Type B pancreatic cell (in vitro differentiated cells): ENCODE data around the gene NT5DC2. TPM values are rescaled to one million over a fixed set of nuclear protein-coding genes. Genes with fewer than 3 reads are reported as not detected.

Experiments used
- DNase-seq: peaks from one replicate; pipeline ENCODE4 v3.0.0; 2021; ENCODE audit warnings: mixed read lengths; ENCODE audit not compliant: unreplicated experiment; ENCODE audit errors: extremely low spot score
- H3K27ac Mint-ChIP-seq: 2 replicates; pipeline ENCODE4 v1.8.0; 2021; ENCODE audit warnings: mild to moderate bottlenecking, mixed read lengths
- H3K27me3 Mint-ChIP-seq: 2 replicates; pipeline ENCODE4 v1.8.0; 2021; ENCODE audit warnings: mixed read lengths
- H3K36me3 Mint-ChIP-seq: 2 replicates; pipeline ENCODE4 v1.8.0; 2021; ENCODE audit warnings: mixed read lengths
- H3K4me1 Mint-ChIP-seq: one replicate; pipeline ENCODE4 v1.8.0; 2021; ENCODE audit warnings: mixed read lengths; ENCODE audit not compliant: unreplicated experiment
- H3K4me3 Mint-ChIP-seq: 2 replicates; pipeline ENCODE4 v1.8.0; 2021; ENCODE audit warnings: mild to moderate bottlenecking, mixed read lengths
- H3K9me3 Mint-ChIP-seq: 2 replicates; pipeline ENCODE4 v1.8.0; 2021; ENCODE audit warnings: mixed read lengths
- total RNA-seq: library from RNA; stranded (reverse); gene quantifications from 2 replicates; pipeline ENCODE4 v1.2.1, GENCODE V29; 2021; ENCODE audit warnings: low replicate concordance
- TF ChIP-seq, protein P1 (sequence below): fragments of 200-600 bp; sonication (generic); conservative IDR thresholded peaks from 2 replicates; pipeline ENCODE4 v1.5.0; 2021; ENCODE audit warnings: antibody characterized with exemption, mild to moderate bottlenecking

Gene NT5DC2
- total RNA-seq, 1 donor from 2014 or later = 231 TPM

- no peaks in the 10 kb centered on the region for H3K27me3 Mint-ChIP-seq
- H3K36me3 Mint-ChIP-seq = peaks cover 12% of the 10 kb centered on the region
- no peaks in the 10 kb centered on the region for H3K9me3 Mint-ChIP-seq
- no peak overlapping the region for H3K4me3 Mint-ChIP-seq
- no peak overlapping the region for H3K27ac Mint-ChIP-seq
- TF ChIP-seq, protein P1, sequence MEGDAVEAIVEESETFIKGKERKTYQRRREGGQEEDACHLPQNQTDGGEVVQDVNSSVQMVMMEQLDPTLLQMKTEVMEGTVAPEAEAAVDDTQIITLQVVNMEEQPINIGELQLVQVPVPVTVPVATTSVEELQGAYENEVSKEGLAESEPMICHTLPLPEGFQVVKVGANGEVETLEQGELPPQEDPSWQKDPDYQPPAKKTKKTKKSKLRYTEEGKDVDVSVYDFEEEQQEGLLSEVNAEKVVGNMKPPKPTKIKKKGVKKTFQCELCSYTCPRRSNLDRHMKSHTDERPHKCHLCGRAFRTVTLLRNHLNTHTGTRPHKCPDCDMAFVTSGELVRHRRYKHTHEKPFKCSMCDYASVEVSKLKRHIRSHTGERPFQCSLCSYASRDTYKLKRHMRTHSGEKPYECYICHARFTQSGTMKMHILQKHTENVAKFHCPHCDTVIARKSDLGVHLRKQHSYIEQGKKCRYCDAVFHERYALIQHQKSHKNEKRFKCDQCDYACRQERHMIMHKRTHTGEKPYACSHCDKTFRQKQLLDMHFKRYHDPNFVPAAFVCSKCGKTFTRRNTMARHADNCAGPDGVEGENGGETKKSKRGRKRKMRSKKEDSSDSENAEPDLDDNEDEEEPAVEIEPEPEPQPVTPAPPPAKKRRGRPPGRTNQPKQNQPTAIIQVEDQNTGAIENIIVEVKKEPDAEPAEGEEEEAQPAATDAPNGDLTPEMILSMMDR = no peak
- peaks cover 9% of the 10 kb centered on the region for H3K4me1 Mint-ChIP-seq
- no peak for DNase-seq
Observed at GRCh38 chr3:52554026-52554755, 20.5 kb upstream of the NT5DC2 start.

DNA sequence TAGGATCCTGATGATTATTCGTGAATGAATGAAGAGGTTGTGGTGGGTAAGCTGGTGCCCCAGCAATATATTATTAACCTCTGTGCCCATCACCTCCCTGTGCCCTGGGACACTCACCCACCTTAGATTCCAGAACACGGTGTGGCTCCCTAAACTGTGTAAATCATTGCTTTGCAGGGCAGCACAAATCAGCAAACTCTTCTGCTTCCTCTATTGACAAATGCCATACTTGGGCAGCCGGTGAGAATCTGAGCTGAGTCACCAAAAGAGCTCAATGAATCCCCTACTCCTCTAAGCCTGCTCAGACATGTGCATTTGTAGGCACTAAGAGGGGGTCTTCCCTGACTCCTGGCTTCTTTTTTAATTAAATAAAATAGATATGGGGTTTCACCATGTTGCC lies 18.4 kb upstream of the NT5DC2 start:
- TF ChIP-seq, protein P1 = no peak
- DNase-seq = no peak
- Mint-ChIP-seq H3K27ac (no peak overlapping the region), H3K27me3 (no peaks in the 10 kb centered on the region), H3K4me1 (peaks cover 6% of the 10 kb centered on the region), H3K36me3 (peaks cover 9% of the 10 kb centered on the region), H3K9me3 (no peaks in the 10 kb centered on the region), H3K4me3 (no peak overlapping the region)

- TF ChIP-seq, protein P1 = no peak
- DNase-seq = no peak
- H3K27me3 Mint-ChIP-seq = no peaks in the 10 kb centered on the region
- H3K9me3 Mint-ChIP-seq = no peaks in the 10 kb centered on the region
- H3K36me3 Mint-ChIP-seq = peaks cover 9% of the 10 kb centered on the region
- no peak overlapping the region for H3K4me3 Mint-ChIP-seq
- peaks cover 5% of the 10 kb centered on the region for H3K4me1 Mint-ChIP-seq
- H3K27ac Mint-ChIP-seq = no peak overlapping the region
Observed at GRCh38 chr3:52551118-52551517, 17.5 kb upstream of the NT5DC2 start.

DNA sequence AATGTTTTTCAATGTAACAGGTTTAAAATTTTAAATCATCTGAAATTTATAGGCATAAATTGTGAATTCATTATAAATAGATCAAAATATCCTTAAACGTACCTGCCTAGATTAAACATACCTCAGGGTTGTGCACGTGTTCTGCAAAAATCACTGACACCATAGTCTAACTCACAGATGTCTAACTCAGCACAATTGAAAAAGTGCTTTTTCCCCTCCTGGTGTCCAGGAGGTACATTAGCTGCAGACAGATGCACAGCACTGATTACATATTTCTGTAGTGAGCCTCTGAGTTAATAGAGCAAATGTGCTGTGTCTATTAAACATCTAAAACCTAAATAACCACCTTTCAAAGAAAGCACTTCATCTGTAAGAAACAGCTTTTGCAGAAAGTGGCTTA lies 13.5 kb upstream of the NT5DC2 start:
- Mint-ChIP-seq H3K27ac (no peak overlapping the region), H3K4me1 (peaks cover 4% of the 10 kb centered on the region), H3K4me3 (no peak overlapping the region), H3K27me3 (no peaks in the 10 kb centered on the region), H3K36me3 (peaks cover 4% of the 10 kb centered on the region), H3K9me3 (no peaks in the 10 kb centered on the region)
- DNase-seq = no peak
- TF ChIP-seq, protein P1 = no peak

- H3K9me3 Mint-ChIP-seq = no peaks in the 10 kb centered on the region
- H3K4me3 Mint-ChIP-seq = no peak overlapping the region
- H3K4me1 Mint-ChIP-seq = peaks cover 4% of the 10 kb centered on the region
- H3K27ac Mint-ChIP-seq = no peak overlapping the region
- no peak for DNase-seq
- TF ChIP-seq, protein P1 = no peak
- H3K27me3 Mint-ChIP-seq = no peaks in the 10 kb centered on the region
- peaks cover 7% of the 10 kb centered on the region for H3K36me3 Mint-ChIP-seq
Observed at GRCh38 chr3:52546111-52546901, 12.6 kb upstream of the NT5DC2 start.
